ENCODE measurements around the gene CHD6. TPM values are rescaled to one million over a fixed set of nuclear protein-coding genes. Genes with fewer than 3 reads are reported as not detected.

Gene CHD6
- total RNA-seq, 1 experiment from 2014 or later = 26.6 TPM

GRCh38 chr20:41533537-41534136 is 84.5 kb downstream of the CHD6 start:
- no TSS peak for BruUV-seq (replicated peaks)
- Histone ChIP-seq H3K79me2 (ENCODE audit: insufficient read depth, low read length) (no peaks in the 10 kb centered on the region), H3K27me3 (ENCODE audit: insufficient read depth, low read length) (no peaks in the 10 kb centered on the region), H3K36me3 (ENCODE audit: control insufficient read depth in 1 of 2, insufficient read depth in 2 of 2, low read length in 2 of 2) (no peaks in the 10 kb centered on the region), H3K4me2 (ENCODE audit: low read length) (no peak overlapping the region), H3K9ac (ENCODE audit: low read length) (no peak overlapping the region), H3K9me2 (ENCODE audit: insufficient read depth) (no peaks in the 10 kb centered on the region), H3K4me3 (replicated peaks in 1 of 2; ENCODE audit: low read depth in 1 of 2, low read length in 2 of 2) (no peak overlapping the region), H3K27ac (ENCODE audit: low read depth, low read length) (no peak overlapping the region), H2AFZ (ENCODE audit: low read depth, low read length, poor library complexity, severe bottlenecking) (no peak overlapping the region), H3K9me3 (ENCODE audit: control insufficient read depth in 1 of 2, insufficient read depth in 1 of 2, low read depth in 1 of 2, low read length in 2 of 2) (peaks cover 0 to 4% of the 10 kb centered on the region in 2 experiments; a peak in 1 of 4 replicates), H4K20me1 (ENCODE audit: insufficient read depth) (no peaks in the 10 kb centered on the region), H3K4me1 (ENCODE audit: control insufficient read depth in 1 of 2, insufficient read depth in 2 of 2, low read length in 2 of 2) (no peaks in the 10 kb centered on the region)
- ATAC-seq (no peak), DNase-seq (ENCODE audit: low read depth, low spot score) (no peak)
- no peak for TF ChIP-seq FOSL1 (IDR thresholded peaks at IDR 0.05; ENCODE audit: low read depth)
- TF ChIP-seq EGR1 (IDR thresholded peaks at IDR 0.05; ENCODE audit: low read depth) = no peak
- no peak for TF ChIP-seq ATF3 (IDR thresholded peaks at IDR 0.05)
- TF ChIP-seq ZNF274 (IDR thresholded peaks at IDR 0.05; ENCODE audit: low read depth, low read length) = no peak
- no peak for TF ChIP-seq ELF1 (IDR thresholded peaks at IDR 0.05; ENCODE audit: borderline replicate concordance, low read depth)
- no peak for TF ChIP-seq SIN3A (IDR thresholded peaks at IDR 0.05; ENCODE audit: low read depth)
- no peak for TF ChIP-seq EZH2phosphoT487 (IDR thresholded peaks at IDR 0.05; ENCODE audit: borderline replicate concordance)
- no peak for TF ChIP-seq JUND (IDR thresholded peaks at IDR 0.05)
- TF ChIP-seq YY1 (IDR thresholded peaks at IDR 0.05; ENCODE audit: extremely low read depth, insufficient replicate concordance, low read depth, low read length) = no peak
- no peak for TF ChIP-seq RAD21 (IDR thresholded peaks at IDR 0.05; ENCODE audit: low read depth)
- no peak for TF ChIP-seq ZFX (IDR thresholded peaks at IDR 0.05)
- TF ChIP-seq TCF7L2 (IDR thresholded peaks at IDR 0.05; ENCODE audit: borderline replicate concordance, extremely low read depth, insufficient read depth, insufficient read length) = no peak
- TF ChIP-seq CTCF (IDR thresholded peaks at IDR 0.05 in 2 of 3, conservative IDR thresholded peaks at IDR 0.05 in 1 of 3; ENCODE audit: borderline replicate concordance in 1 of 3, insufficient read depth in 1 of 3, low read depth in 2 of 3, low read length in 2 of 3) = no peak
- TF ChIP-seq MAX (IDR thresholded peaks at IDR 0.05) = no peak
- no peak for TF ChIP-seq CEBPB (IDR thresholded peaks at IDR 0.05; ENCODE audit: low read depth)
- no peak for TF ChIP-seq SRF (IDR thresholded peaks at IDR 0.05; ENCODE audit: low read depth)
- no peak for TF ChIP-seq ZBTB33 (IDR thresholded peaks at IDR 0.05; ENCODE audit: extremely low read depth, insufficient replicate concordance, low read length)
- no peak for TF ChIP-seq REST (IDR thresholded peaks at IDR 0.05; ENCODE audit: low read depth)
- CTCF ChIA-PET = no interaction called here
- POLR2A ChIA-PET = no interaction called here
- RAD21 ChIA-PET (ENCODE audit: low non-redundant PET in 1 of 2, low total read pairs in 2 of 2, uncharacterized antibody in 2 of 2, unreplicated experiment in 2 of 2) = no interaction called here
- intact Hi-C loops (cut with micrococcal nuclease) = no loop called here

Measured in HCT116 (cell line).